IPS-NIHi7 (cell line): ENCODE measurements around the gene GMPPA.

Experiments used
- DNase-seq: peaks from one replicate; pipeline ENCODE4 v3.0.0; 2012; ENCODE audit warnings: mixed read lengths; ENCODE audit errors: extremely low spot score

The GMPPA gene

DNA sequence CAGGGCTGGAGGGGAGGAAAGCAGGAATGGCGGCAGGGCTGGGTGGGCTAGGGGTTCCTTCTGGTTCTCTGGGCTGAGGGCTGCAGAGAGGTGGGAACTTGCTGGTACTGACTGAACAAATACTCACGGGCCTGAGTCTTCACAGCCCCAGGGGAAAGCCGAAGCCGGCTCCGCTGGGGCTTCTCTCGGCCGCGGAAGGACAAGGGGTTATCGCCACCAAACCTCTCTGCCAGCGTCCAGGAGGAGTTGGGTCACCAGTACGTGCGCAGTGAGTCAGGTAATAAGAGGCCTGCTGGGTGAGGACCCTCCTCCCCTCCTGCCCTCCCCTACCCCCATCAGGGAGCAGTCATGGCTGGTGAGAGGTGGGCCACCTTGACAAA, 13.5 kb upstream of the GMPPA start:
- no peak for DNase-seq

- peak; percentile 77 for DNase-seq
Observed at GRCh38 chr2:219486380-219486959, 12.2 kb upstream of the GMPPA start.

GRCh38 chr2:219488149-219488843, 10.4 kb upstream of the GMPPA start:
- DNase-seq = no peak

GRCh38 chr2:219488844-219489194, 9.9 kb upstream of the GMPPA start:
- DNase-seq = no peak

- no peak for DNase-seq
Observed at GRCh38 chr2:219489315-219489714, 9.4 kb upstream of the GMPPA start.

DNA sequence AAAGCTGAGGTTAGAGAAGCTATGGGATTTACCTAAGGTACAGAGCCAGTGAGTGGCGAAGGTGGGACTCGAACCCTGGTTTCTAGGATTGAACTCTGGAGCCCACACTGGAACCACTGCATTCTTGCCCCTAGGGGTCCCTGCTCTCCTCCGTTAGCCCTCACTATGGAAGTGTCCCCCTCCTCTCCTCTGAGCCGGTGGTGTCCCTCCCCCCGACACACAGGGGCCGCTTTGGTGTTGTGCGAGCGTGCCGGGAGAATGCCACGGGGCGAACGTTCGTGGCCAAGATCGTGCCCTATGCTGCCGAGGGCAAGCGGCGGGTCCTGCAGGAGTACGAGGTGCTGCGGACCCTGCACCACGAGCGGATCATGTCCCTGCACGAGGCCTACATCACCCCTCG, 8.5 kb upstream of the GMPPA start:
- DNase-seq = no peak

DNA sequence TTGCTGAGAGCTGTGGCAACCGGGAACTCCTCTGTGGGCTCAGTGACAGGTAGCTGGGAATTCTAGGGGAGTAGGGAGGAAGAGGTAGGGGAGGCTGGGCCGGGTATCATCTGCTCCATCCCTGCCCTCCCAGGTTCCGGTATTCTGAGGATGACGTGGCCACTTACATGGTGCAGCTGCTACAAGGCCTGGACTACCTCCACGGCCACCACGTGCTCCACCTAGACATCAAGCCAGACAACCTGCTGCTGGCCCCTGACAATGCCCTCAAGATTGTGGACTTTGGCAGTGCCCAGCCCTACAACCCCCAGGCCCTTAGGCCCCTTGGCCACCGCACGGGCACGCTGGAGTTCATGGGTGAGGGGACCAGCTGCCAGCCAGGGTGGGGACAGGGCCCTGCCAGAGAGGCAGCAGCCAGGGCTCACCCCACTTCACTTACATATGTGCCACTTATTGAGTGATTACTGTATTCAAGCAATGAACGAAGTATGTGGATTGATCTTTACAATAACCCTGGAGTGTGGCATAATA, 8.0 kb upstream of the GMPPA start:
- DNase-seq = no peak

DNA sequence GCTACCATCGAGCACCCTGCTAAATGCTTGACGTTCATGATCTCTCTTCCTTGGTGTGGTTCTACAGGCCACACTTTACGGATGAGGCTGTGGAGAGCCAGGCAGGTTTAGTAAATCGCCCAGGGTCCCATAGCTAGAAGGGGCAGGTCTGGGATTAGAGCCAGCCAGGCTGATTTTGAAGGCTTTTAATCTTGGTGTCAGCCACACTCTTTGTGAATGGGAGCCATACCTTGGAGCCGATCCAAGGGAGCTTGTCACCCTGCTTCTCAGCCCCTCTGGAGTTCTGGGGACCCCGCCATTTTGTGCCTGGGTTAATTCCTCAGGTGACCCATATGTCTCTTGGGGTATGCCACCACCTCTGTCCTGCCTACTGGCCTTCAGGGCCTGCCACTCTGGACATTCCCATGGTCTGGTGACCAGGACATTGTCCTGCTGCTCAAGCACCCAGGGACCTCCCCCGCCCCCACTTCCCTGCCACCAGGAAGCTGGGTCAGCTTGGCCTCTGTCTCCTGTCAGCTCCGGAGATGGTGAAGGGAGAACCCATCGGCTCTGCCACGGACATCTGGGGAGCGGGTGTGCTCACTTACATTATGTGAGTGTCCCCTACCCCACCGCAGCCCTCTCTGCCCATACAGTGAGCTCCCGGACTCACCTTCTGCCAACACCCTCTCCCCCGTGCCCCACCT, 7.3 kb upstream of the GMPPA start:
- no peak for DNase-seq

- peak; percentile 67 for DNase-seq
Observed at GRCh38 chr2:219492575-219492974, 6.1 kb upstream of the GMPPA start.

DNA sequence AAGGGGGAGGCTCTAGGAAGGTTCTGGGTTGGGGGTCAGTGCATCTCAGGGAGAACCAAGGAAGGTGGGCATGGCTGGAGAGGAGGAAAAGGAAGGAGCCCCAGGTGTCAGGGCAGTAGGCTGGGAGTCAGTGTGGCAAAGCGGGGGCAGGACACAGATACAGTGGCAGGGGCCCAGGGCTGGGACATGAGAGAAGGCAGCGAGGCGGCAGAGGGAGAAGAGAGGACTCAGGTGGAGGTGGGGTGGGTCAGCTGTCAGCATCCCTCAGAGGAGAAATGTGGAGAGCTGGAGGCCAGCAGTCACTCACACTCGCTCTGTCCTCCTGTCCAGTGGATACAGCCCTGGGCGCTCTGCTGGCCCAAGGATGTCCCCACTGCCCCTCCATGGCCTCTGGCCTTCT, 5.6 kb upstream of the GMPPA start:
- DNase-seq = no peak

- DNase-seq = no peak
Observed at GRCh38 chr2:219494952-219495530, 3.6 kb upstream of the GMPPA start.

DNA sequence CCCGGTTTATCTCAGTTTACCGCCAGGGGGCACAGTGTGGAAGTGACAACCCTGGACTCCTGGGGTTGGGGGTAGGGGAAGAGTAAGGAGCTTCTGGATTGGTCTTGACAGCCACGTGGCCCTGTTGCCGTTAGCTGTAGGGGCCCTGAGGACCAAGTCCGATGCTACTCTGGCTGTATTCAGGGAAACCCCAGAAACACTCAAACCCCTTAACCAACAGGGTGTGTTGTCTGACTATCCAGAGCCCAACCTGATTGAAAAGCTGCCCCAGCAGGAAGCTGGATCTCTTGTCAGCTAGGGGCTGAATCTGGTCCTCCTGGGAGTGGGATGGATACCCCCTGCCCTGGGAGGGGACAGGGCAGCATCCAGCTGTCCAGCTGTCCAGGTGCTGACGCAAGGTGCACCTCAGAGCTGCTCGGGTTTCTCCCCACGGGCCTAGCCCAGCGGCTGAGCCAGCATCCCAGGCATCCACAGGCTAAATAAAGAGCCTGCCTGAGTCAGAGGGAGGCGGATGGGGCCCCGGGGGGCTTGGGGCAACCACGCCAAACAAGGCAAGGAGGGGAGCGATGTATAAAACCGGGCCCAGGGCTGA, 3.1 kb upstream of the GMPPA start:
- peak; percentile 86 for DNase-seq

DNA sequence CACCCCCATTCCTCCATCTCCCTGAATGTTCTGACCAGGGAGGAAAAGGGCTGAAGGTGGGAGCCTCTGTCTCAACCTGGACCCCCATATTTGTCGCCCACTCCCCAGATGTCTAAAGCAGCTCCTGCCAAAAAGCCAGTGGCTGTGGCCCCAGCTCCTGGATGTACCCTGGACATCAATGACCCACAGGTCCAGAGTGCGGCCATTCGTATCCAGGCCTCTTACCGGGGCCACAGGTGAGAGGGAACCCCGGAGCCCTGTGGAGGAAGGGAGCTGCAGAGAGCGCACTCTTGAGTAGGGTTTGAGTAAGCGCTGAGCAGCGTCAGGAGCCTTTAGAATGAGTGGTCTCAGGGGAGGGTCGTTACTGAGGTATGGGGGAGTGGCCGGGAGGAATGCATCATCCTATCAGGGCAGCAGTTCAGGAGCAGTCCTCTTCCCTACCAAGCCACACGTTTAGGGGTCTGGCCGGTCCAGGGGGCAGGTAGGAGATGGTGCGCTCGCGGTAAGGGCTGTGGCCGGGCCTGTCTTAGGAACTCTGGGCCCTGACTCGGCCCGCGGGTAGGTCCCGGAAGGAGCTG, 2.4 kb upstream of the GMPPA start:
- no peak for DNase-seq

GRCh38 chr2:219496825-219497494, 1.7 kb upstream of the GMPPA start:
- no peak for DNase-seq

GRCh38 chr2:219497495-219498279, 1.0 kb upstream of the GMPPA start:
- DNase-seq = no peak

DNA sequence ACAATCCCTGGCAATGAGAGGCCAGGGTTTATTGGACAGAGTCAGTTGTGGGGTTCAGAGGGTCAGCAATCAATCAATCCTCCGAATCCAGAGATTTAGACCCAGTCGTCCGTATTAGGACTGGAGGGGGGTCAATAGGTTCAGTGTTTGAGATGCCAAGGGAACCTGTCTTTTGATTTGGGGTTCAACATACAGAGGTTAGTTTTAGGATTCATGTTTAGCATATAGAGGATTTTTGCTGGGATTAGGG, 292 bp downstream of the GMPPA start:
- DNase-seq = no peak

DNA sequence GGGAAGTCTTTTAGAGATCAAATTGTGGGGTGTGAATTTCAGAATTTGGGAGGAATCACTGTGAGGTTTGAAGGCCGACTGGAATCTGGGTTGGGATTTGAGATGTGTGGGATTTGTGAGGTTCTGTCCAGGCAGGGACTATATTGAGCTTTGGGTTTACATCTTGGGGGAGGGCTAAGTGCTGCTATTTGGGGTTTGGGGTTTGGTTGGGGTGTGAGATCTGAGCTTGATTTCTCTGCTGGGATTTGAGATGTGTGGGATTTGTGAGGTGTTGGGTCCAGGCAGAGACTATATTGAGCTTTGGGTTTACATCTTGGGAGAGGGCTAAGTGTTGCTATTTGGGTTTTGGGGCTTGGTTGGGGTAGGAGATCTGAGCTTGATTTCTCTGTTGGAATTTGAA, 864 bp downstream of the GMPPA start:
- DNase-seq = no peak

- DNase-seq = no peak
Observed at GRCh38 chr2:219500135-219500534, 1.4 kb downstream of the GMPPA start.

DNA sequence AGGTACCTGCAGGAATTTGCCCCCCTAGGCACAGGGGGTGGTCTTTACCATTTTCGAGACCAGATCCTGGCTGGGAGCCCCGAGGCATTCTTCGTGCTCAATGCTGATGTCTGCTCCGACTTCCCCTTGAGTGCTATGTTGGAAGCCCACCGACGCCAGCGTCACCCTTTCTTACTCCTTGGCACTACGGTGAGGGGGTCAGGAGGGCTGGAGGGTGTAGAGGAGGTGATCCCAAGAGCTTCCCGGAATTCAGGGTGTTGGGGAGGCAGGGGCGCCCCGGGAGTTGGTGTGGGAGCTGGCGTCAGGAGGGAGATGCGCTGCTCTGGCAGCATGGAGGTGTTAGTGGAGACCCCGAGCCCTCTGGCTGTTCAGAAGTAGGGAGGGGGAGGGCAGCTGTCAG, 3.2 kb downstream of the GMPPA start:
- DNase-seq = no peak

DNA sequence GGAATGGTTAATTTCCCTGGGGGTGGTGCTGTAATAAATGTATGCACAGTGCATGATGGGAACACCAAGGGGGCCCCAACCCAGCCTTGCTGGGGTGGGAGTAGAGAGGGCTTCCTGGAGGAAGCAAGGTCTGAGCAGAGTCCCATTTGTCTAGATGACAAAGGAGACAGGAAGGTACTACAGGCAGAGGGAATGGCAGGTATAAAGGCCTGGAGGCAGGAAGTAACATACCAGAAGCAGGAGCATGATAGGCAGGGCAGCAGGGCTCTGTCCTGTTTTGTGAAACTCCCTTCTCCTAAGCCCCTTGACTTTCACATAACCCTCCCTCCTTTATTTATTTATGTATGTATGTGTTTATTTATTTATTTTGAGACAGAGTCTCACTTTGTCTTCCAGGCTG, 3.9 kb downstream of the GMPPA start:
- DNase-seq = no peak

GRCh38 chr2:219505585-219505984, 6.9 kb downstream of the GMPPA start:
- no peak for DNase-seq
